GM19463 (cell line): ENCODE results near the gene GPR45.
A peak's percentile ranks its signal among the peaks of the same experiment; 100 is the strongest.
"Not testable (repeated sequence)": the region's sequence is repeated elsewhere in the genome, so short reads cannot be mapped to it uniquely, and the experiment has no call there.

Experiments
- ATAC-seq: cut with Tn5 transposase; IDR thresholded peaks from one replicate; pipeline ENCODE4 v1.9.1; 2021; ENCODE audit warnings: mild to moderate bottlenecking, moderate library complexity; ENCODE audit not compliant: unreplicated experiment

The GPR45 gene

GRCh38 chr2:105241443-105241842 is at the start of gene GPR45:
Gene GPR45, plus strand, starts transcription at chr2:105241743. Its CDS starts 116 bp downstream, at chr2:105241859.
- ATAC-seq = no peak

- no peak for ATAC-seq
Measured at GRCh38 chr2:105194022-105194675, 47.4 kb upstream of the GPR45 start.

- ATAC-seq = no peak
Measured at GRCh38 chr2:105196651-105197050, 44.9 kb upstream of the GPR45 start.

- ATAC-seq = no peak
Measured at GRCh38 chr2:105215586-105216192, 25.9 kb upstream of the GPR45 start.

GRCh38 chr2:105220604-105221003 is 20.9 kb upstream of the GPR45 start:
- no peak for ATAC-seq

GRCh38 chr2:105224444-105224843 is 17.1 kb upstream of the GPR45 start:
- no peak for ATAC-seq

- ATAC-seq = no peak
Measured at GRCh38 chr2:105231232-105231619, 10.3 kb upstream of the GPR45 start.

- peak; percentile 67 for ATAC-seq
Measured at GRCh38 chr2:105235388-105236059, 6.0 kb upstream of the GPR45 start.

GRCh38 chr2:105236060-105236424 is 5.5 kb upstream of the GPR45 start:
- no peak for ATAC-seq

- ATAC-seq = no peak
Measured at GRCh38 chr2:105237045-105237765, 4.3 kb upstream of the GPR45 start.

GRCh38 chr2:105238664-105239240 is 2.8 kb upstream of the GPR45 start:
- ATAC-seq = no peak

- no peak for ATAC-seq
Measured at GRCh38 chr2:105239924-105240323, 1.6 kb upstream of the GPR45 start.

- no peak for ATAC-seq
Measured at GRCh38 chr2:105242286-105242993, 897 bp downstream of the GPR45 start.

- ATAC-seq = no peak
Measured at GRCh38 chr2:105243961-105244360, 2.4 kb downstream of the GPR45 start.

- ATAC-seq = no peak
Measured at GRCh38 chr2:105244451-105244850, 2.9 kb downstream of the GPR45 start.

GRCh38 chr2:105248316-105249070 is 7.0 kb downstream of the GPR45 start:
- ATAC-seq = no peak

- no peak for ATAC-seq
Measured at GRCh38 chr2:105249181-105249580, 7.6 kb downstream of the GPR45 start.

- ATAC-seq = no peak
Measured at GRCh38 chr2:105249891-105250290, 8.3 kb downstream of the GPR45 start.

GRCh38 chr2:105251016-105251648 is 9.6 kb downstream of the GPR45 start:
- not testable (repeated sequence) for ATAC-seq
